Esophagus muscularis mucosa (tissue), 4 donors: ENCODE data around the gene EMC8.

Experiments
- CTCF ChIP-seq, 3 experiments: fragments of 200-600 bp in 2 of 3; fragments of 450-650 bp in 1 of 3; sonication (generic) in 2 of 3; IDR thresholded peaks; one replicate each; pipeline ENCODE4 v1.5.1; 2017 to 2019; ENCODE audit warnings: antibody characterized with exemption in 3 of 3, mild to moderate bottlenecking in 2 of 3, moderate library complexity in 1 of 3
- EP300 ChIP-seq: sonication (generic); formaldehyde crosslinking; IDR thresholded peaks from one replicate; pipeline ENCODE4 v1.6.1; 2017; ENCODE audit warnings: antibody characterized with exemption
- POLR2A ChIP-seq: fragments of 450-650 bp; IDR thresholded peaks from one replicate; pipeline ENCODE4 v1.6.1; 2017; ENCODE audit warnings: antibody characterized with exemption, moderate library complexity, mild to moderate bottlenecking, low read depth

- TF ChIP-seq CTCF (IDR thresholded peaks at IDR 0.05): no peak
- TF ChIP-seq POLR2A: no peak
- no peak for TF ChIP-seq EP300
These were observed 43.2 kb downstream of the EMC8 start for GRCh38 chr16:85755929-85756768.
